Upper lobe of left lung (tissue), 4 donors: ENCODE data around the gene SERTM1.

Experiments used
- CTCF ChIP-seq, 6 experiments: fragments of 450-650 bp in 4 of 6; fragments of 200-600 bp in 2 of 6; sonication (generic) in 2 of 6; IDR thresholded peaks; one replicate each; pipeline ENCODE4 v1.5.1; 2016 to 2019; ENCODE audit warnings: antibody characterized with exemption in 6 of 6
- EP300 ChIP-seq, 4 donors: sonication (generic); formaldehyde crosslinking; IDR thresholded peaks; one replicate each; pipeline ENCODE4 v1.5.1; 2017; ENCODE audit warnings: antibody characterized with exemption in 4 of 4, control low read depth in 2 of 4
- POLR2A ChIP-seq, 4 donors: fragments of 450-650 bp; IDR thresholded peaks; one replicate each; pipeline ENCODE4 v1.5.1; 2016 to 2017; ENCODE audit warnings: antibody characterized with exemption in 4 of 4, mild to moderate bottlenecking in 2 of 4

GRCh38 chr13:36724141-36724540 lies 50.3 kb downstream of the SERTM1 start:
- no peak for TF ChIP-seq POLR2A (IDR thresholded peaks at IDR 0.05)
- TF ChIP-seq EP300 (IDR thresholded peaks at IDR 0.05), result no peak
- no peak for TF ChIP-seq CTCF (IDR thresholded peaks at IDR 0.05)
